Measurements from ENCODE around the gene HSPA8. TPM values are rescaled to one million over a fixed set of nuclear protein-coding genes. Genes with fewer than 3 reads are reported as not detected.
A peak's percentile ranks its signal among the peaks of the same experiment; 100 is the strongest.

Gene HSPA8
- total and polyA plus RNA-seq, 8 donors = 187 to 1,244 (median 547) TPM

GRCh38 chr11:123086305-123086704 is 24.4 kb upstream of the HSPA8 start:
- TF ChIP-seq POLR2AphosphoS5 (IDR thresholded peaks at IDR 0.05) (no peak), POLR2A (IDR thresholded peaks at IDR 0.05) (no peak), EP300 (IDR thresholded peaks at IDR 0.05) (no peak), CTCF (IDR thresholded peaks at IDR 0.05) (no peak)
- Histone ChIP-seq H3K27me3 (no peaks in the 10 kb centered on the region), H3K9me3 (no peaks in the 10 kb centered on the region), H3K36me3 (peaks cover 0 to 10% (median under 1%) of the 10 kb centered on the region in 4 donors), H3K4me3 (no peak overlapping the region), H3K27ac (no peak overlapping the region), H3K4me1 (peaks cover 9 to 19% (median 15%) of the 10 kb centered on the region in 4 donors)
- intact Hi-C loops (cut with DNase I; ENCODE audit: low total_unique reads) = no loop called here
- 60 to 87% (median 65%) methylated on average over 1 of the region's 1 CpG for WGBS, 5 donors
- DNase-seq = no peak

GRCh38 chr11:123085497-123085896 is 23.6 kb upstream of the HSPA8 start:
- Histone ChIP-seq H3K27me3 (no peaks in the 10 kb centered on the region), H3K36me3 (peaks cover 0 to 15% (median 4%) of the 10 kb centered on the region in 4 donors), H3K27ac (no peak overlapping the region), H3K4me3 (no peak overlapping the region), H3K9me3 (no peaks in the 10 kb centered on the region), H3K4me1 (peaks cover 9 to 19% (median 15%) of the 10 kb centered on the region in 4 donors)
- intact Hi-C loops (cut with DNase I; ENCODE audit: low total_unique reads) = no loop called here
- 85 to 96% (median 89%) methylated on average over 5 of the region's 5 CpGs for WGBS, 5 donors
- DNase-seq = no peak
- TF ChIP-seq EP300 (IDR thresholded peaks at IDR 0.05) (no peak), POLR2A (IDR thresholded peaks at IDR 0.05) (no peak), CTCF (IDR thresholded peaks at IDR 0.05) (no peak), POLR2AphosphoS5 (IDR thresholded peaks at IDR 0.05) (no peak)

GRCh38 chr11:123084454-123084853 is 22.5 kb upstream of the HSPA8 start:
- DNase-seq = no peak
- TF ChIP-seq EP300 (IDR thresholded peaks at IDR 0.05) (no peak), POLR2A (IDR thresholded peaks at IDR 0.05) (no peak), CTCF (IDR thresholded peaks at IDR 0.05) (no peak), POLR2AphosphoS5 (IDR thresholded peaks at IDR 0.05) (no peak)
- Histone ChIP-seq H3K9me3 (no peaks in the 10 kb centered on the region), H3K27ac (no peak overlapping the region), H3K36me3 (peaks cover 0 to 20% (median 4%) of the 10 kb centered on the region in 4 donors), H3K4me3 (no peak overlapping the region), H3K27me3 (no peaks in the 10 kb centered on the region), H3K4me1 (peaks cover 9 to 19% (median 15%) of the 10 kb centered on the region in 4 donors)
- intact Hi-C loops (cut with DNase I; ENCODE audit: low total_unique reads) = no loop called here
- WGBS, 5 donors = 95 to 100% (median 98%) methylated on average over 7 of the region's 7 CpGs

GRCh38 chr11:123083623-123084029 is 21.7 kb upstream of the HSPA8 start:
- no peaks in the 10 kb centered on the region for H3K27me3 ChIP-seq
- H3K36me3 ChIP-seq = peaks cover 0 to 20% (median 4%) of the 10 kb centered on the region in 4 donors
- peak in 1 of 3 donors; percentile 85 for TF ChIP-seq POLR2AphosphoS5 (IDR thresholded peaks at IDR 0.05)
- no peak for TF ChIP-seq POLR2A (IDR thresholded peaks at IDR 0.05)
- 11 to 30% (median 15%) methylated on average over 4 of the region's 4 CpGs for WGBS, 5 donors
- no peaks in the 10 kb centered on the region for H3K9me3 ChIP-seq
- intact Hi-C loops (cut with DNase I; ENCODE audit: low total_unique reads) = no loop called here
- peaks cover 9 to 19% (median 15%) of the 10 kb centered on the region in 4 donors for H3K4me1 ChIP-seq
- no peak overlapping the region for H3K4me3 ChIP-seq
- DNase-seq = peak; percentile 76 to 91
- peak overlapping the region in 4 of 5 donors; percentile 12 to 52 (median 32) for H3K27ac ChIP-seq

GRCh38 chr11:123082977-123083376 is 21.0 kb upstream of the HSPA8 start:
- 13 to 32% (median 22%) methylated on average over 4 of the region's 4 CpGs for WGBS, 5 donors
- DNase-seq = peak in 1 of 2 donors; percentile 27
- intact Hi-C loops (cut with DNase I; ENCODE audit: low total_unique reads) = no loop called here

More at GRCh38 chr11:123082977-123083376, 21.0 kb upstream of the HSPA8 start:
- TF ChIP-seq POLR2AphosphoS5 (IDR thresholded peaks at IDR 0.05) (no peak), EP300 (IDR thresholded peaks at IDR 0.05) (no peak), POLR2A (IDR thresholded peaks at IDR 0.05) (no peak), CTCF (IDR thresholded peaks at IDR 0.05) (no peak)
- no peak overlapping the region for H3K4me3 ChIP-seq
- H3K36me3 ChIP-seq = peaks cover 0 to 25% (median 4%) of the 10 kb centered on the region in 4 donors
- H3K27ac ChIP-seq = peak overlapping the region in 3 of 5 donors; percentile 20 to 52 (median 44)
- H3K4me1 ChIP-seq = peaks cover 9 to 19% (median 15%) of the 10 kb centered on the region in 4 donors
- no peaks in the 10 kb centered on the region for H3K9me3 ChIP-seq
- H3K27me3 ChIP-seq = no peaks in the 10 kb centered on the region

Measured in stomach (tissue), 9 donors.